ENCODE measurements around the gene ZNF248.

DNA sequence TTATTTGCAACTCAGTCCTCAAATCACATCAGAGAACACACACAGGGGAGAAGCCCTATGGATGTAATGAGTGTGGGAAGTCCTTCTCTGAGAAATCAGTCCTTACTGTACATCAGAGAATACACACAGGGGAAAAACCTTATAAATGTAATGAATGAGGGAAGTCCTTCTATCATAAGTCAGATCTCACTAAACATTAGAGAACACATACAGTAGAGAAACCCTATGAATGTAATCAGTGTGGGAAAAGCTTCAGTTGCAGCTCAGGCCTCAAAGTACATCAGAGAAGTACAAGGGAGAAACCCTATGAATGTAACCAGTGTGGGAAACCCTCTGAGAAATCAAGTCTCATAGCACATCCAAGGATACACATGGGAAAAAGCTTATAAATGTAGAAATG is 39.0 kb upstream of the ZNF248 start:
- TF ChIP-seq, protein P1, sequence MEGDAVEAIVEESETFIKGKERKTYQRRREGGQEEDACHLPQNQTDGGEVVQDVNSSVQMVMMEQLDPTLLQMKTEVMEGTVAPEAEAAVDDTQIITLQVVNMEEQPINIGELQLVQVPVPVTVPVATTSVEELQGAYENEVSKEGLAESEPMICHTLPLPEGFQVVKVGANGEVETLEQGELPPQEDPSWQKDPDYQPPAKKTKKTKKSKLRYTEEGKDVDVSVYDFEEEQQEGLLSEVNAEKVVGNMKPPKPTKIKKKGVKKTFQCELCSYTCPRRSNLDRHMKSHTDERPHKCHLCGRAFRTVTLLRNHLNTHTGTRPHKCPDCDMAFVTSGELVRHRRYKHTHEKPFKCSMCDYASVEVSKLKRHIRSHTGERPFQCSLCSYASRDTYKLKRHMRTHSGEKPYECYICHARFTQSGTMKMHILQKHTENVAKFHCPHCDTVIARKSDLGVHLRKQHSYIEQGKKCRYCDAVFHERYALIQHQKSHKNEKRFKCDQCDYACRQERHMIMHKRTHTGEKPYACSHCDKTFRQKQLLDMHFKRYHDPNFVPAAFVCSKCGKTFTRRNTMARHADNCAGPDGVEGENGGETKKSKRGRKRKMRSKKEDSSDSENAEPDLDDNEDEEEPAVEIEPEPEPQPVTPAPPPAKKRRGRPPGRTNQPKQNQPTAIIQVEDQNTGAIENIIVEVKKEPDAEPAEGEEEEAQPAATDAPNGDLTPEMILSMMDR (conservative IDR thresholded peaks at IDR 0.05 in 1 of 2, IDR thresholded peaks at IDR 0.05 in 1 of 2; ENCODE audit: low read depth in 1 of 2, low read length in 2 of 2), result no peak
- no peak for TF ChIP-seq EZH2 (IDR thresholded peaks at IDR 0.05; ENCODE audit: low read length, missing control alignments)
